AG10803 (cell line): ENCODE results near the gene AKT1.
"Not testable (repeated sequence)": the region's sequence is repeated elsewhere in the genome, so short reads cannot be mapped to it uniquely, and the experiment has no call there.

Experiments used
- DNase-seq: peaks from one replicate; pipeline ENCODE4 v3.0.0; 2010; ENCODE audit warnings: low read depth
- H3K4me3 ChIP-seq: 2 replicates; pipeline ENCODE4 v1.5.1; 2011; ENCODE audit warnings: mild to moderate bottlenecking, low read length, control low read depth
- CTCF ChIP-seq: conservative IDR thresholded peaks from 2 replicates; pipeline ENCODE4 v1.5.1; 2011; ENCODE audit warnings: mild to moderate bottlenecking, low read length, control low read depth, inconsistent platforms

The AKT1 gene

GRCh38 chr14:104816616-104816884, 21.0 kb upstream of the AKT1 start:
- TF ChIP-seq CTCF = no peak
- no peak for DNase-seq
- H3K4me3 ChIP-seq = peak overlapping the region; percentile 90

GRCh38 chr14:104814701-104815100, 19.2 kb upstream of the AKT1 start:
- H3K4me3 ChIP-seq = peak overlapping the region; percentile 90
- DNase-seq = not testable (repeated sequence)

DNA sequence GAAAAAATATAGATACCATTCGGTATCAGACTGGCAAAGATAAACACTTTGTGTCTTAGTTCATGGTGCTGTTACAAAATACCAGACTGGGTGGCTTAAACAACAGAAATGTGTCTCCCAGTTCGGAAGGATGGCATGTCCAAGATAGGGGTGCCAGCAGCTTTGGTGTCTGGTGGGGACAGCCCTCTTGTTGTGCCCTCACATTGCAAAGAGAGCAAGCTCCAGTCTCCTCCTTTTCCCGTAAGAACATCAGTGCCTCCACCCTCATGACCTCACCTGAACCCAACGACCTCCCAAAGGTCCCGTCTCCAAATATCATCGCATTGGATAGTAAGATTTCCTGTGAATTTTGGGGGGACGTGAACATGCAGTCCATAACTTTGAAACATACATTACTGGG, 17.7 kb upstream of the AKT1 start:
- H3K4me3 ChIP-seq = no peak overlapping the region
- no peak for DNase-seq
- TF ChIP-seq CTCF = no peak

DNA sequence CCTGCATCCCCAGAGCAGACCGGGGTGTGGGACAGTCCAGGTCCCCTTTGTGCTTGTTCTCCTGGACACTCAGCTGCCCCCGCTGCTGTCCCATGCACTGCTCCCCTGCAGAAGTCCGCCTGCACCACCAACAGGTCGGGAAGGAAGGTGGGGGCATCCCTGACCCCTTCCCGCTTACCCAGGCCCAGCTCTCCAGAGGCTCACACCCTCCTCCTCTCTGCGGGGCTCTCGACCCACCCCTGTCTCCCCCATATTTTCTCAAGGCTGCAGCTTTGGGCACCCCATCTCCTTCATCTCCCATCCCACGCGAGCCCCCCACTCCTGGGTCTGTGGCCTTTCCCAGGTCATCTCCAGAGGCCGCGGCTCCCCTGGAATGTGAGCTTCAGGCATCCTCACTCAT, 14.8 kb upstream of the AKT1 start:
- H3K4me3 ChIP-seq = no peak overlapping the region
- DNase-seq = no peak
- no peak for TF ChIP-seq CTCF

DNA sequence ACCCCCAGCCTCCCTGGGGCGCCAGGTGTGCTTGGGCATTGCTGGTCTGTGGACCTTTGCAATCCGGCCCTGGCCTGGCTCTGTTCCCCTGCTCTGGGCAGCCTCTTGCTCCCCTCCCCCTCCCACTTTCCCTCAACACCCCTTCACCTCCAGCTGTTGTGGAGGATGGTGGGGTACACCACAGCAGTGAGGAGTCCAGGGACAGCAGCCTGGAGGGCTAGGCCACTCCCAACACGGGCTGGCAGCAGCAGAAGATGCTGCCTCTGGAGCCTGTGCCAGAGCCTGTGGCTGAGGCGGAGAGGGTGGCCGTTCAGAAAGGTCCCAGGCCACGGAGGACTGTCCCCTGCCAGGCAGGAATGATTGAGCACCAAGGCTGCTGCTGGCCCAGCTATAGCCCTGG, 12.9 kb upstream of the AKT1 start:
- H3K4me3 ChIP-seq = no peak overlapping the region
- no peak for TF ChIP-seq CTCF
- no peak for DNase-seq

DNA sequence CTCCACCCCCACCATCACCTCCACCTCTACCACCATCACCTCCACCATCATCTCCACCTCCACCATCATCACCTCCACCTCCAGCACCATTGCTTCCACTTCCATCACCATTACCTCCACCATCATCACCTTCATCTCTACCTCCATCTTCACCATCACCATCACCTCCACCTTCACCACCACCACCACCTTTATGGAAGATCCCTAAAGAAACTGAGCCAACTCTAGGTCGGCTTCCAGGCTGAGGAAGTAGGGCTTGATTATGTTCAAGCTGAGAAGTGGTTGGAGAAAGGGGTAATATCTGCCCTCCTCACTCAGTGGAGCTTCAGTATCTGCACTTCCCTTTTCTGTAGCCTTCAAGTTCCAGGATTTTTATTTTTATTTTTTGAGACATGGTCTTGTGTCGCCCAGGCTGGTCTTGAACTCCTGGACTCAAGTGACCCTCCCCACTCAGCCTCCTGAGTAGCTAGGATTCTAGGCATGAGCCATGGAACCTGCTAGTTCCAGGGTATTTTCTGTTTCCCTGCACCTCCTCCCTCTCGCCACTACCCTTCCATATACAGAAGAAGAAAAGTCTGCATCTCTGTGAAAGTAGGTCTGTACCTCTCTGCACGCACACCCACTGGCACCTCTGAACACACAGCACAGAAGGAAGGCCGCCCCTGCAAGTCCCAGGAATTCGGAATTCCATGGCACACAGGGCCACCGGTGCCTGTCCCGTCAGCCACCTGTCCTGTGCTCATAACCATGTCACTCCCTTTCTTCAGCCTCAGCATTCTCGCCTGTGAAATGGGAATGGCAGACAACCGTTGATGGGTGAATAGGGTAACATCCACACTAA, 11.3 kb upstream of the AKT1 start:
- no peak for DNase-seq
- TF ChIP-seq CTCF = no peak
- no peak overlapping the region for H3K4me3 ChIP-seq

DNA sequence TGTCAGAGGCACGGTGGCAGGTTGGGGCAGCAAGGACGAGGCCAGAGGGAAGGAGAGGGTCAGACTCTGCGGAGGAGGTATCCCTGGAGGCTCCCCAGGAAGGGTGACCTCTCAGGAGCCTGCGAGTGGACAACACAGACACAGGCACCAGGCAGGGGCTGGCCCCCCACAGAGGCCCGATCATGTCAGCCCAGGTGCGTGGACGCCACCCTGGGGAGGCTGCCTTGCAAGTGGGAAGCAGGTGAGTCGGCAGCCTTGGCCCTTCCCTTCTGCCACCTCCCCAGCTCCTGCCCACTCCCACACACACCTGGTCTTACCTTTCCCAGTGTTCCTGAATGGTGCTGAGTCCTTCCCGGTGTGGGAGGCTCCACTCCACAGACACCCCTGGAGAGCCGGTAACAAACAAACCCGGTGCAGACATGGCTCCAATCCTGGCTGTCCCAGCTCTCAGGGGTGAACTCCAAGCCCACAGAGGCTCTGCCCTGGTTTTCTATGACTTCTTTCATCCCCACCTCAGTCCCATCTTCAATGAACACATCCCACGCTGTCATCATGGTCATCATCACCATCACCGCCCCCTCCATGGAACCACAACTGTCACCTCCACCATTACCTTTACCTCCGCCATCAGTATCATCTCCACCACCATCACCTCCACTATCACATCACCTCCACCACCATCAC, 10.5 kb upstream of the AKT1 start:
- TF ChIP-seq CTCF = no peak
- no peak for DNase-seq
- H3K4me3 ChIP-seq = no peak overlapping the region
